H1 (cell line): ENCODE results near the gene NT5C3B. TPM values are rescaled to one million over a fixed set of nuclear protein-coding genes. Genes with fewer than 3 reads are reported as not detected.

Source experiments
- CTCF ChIA-PET: fragments of 300-600 bp; sonication (Branson Sonifier 250); formaldehyde crosslinking; loops from one replicate; lab custom pipeline; 2021; ENCODE audit not compliant: partially characterized antibody; lab: Charles Lee
- POLR2A ChIA-PET: fragments of 300-600 bp; sonication (Branson Sonifier 250); formaldehyde crosslinking; loops from one replicate; lab custom pipeline; 2021; ENCODE audit warnings: inconsistent platforms; ENCODE audit not compliant: partially characterized antibody; lab: Charles Lee
- DNase-seq, 2 experiments: peaks; one replicate each; pipeline versions ENCODE4 v3.0.0 to v3.0.0-alpha.2; 2010 to 2022; ENCODE audit warnings: low spot score in 2 of 2, low read depth in 1 of 2, mixed read lengths in 1 of 2
- FAIRE-seq: peaks from 2 replicates; lab custom pipeline; 2011; peaks lifted over from hg19 to GRCh38; lab: Jason Lieb, UNC
- H2AFZ ChIP-seq: 2 replicates; pipeline ENCODE4 v1.8.1; 2012; ENCODE audit warnings: low read length, inconsistent platforms
- H2AK5ac ChIP-seq: 2 replicates; pipeline ENCODE4 v1.6.1; 2013; ENCODE audit warnings: low read depth, low read length
- H2BK120ac ChIP-seq: replicated peaks from 2 replicates; pipeline ENCODE3; 2013; ENCODE audit warnings: low read depth, low read length, inconsistent platforms
- H2BK12ac ChIP-seq: 2 replicates; pipeline ENCODE4 v1.6.1; 2013; ENCODE audit warnings: low read depth, low read length
- H2BK15ac ChIP-seq: 2 replicates; pipeline ENCODE4 v1.6.1; 2013; ENCODE audit warnings: low read length
- H2BK20ac ChIP-seq: 2 replicates; pipeline ENCODE4 v1.6.1; 2013; ENCODE audit warnings: low read length
- H2BK5ac ChIP-seq: 2 replicates; pipeline ENCODE4 v1.6.1; 2013; ENCODE audit warnings: low read depth, low read length
- H3K14ac ChIP-seq: 2 replicates; pipeline ENCODE4 v1.6.1; 2013; ENCODE audit warnings: inconsistent platforms; ENCODE audit not compliant: insufficient read length
- H3K18ac ChIP-seq: 2 replicates; pipeline ENCODE4 v1.6.1; 2013; ENCODE audit warnings: low read length; ENCODE audit errors: extremely low read depth
- H3K23ac ChIP-seq: 2 replicates; pipeline ENCODE4 v1.6.1; 2013; ENCODE audit warnings: inconsistent platforms; ENCODE audit not compliant: insufficient read length
- H3K23me2 ChIP-seq: 2 replicates; pipeline ENCODE4 v1.6.1; 2013; ENCODE audit warnings: low read depth, low read length
- H3K27ac ChIP-seq: 2 replicates; pipeline ENCODE4 v1.6.1; 2011; ENCODE audit warnings: low read depth, low read length, inconsistent platforms
- H3K27me3 ChIP-seq, 4 experiments: replicated peaks in 1 of 4; 1 replicate in 1 of 4; 2 replicates in 3 of 4; pipeline versions ENCODE4 v1.6.1 to v1.8.1; 2011 to 2013; ENCODE audit warnings: low read length in 3 of 4, mild to moderate bottlenecking in 3 of 4, inconsistent platforms in 2 of 4, mixed read lengths in 2 of 4, moderate library complexity in 1 of 4; ENCODE audit not compliant: control insufficient read depth in 3 of 4, insufficient read depth in 3 of 4; ENCODE audit errors: extremely low read depth in 1 of 4
- H3K36me3 ChIP-seq, 4 experiments: 2 replicates each; pipeline versions ENCODE4 v1.6.1 to v1.8.1; 2011 to 2013; ENCODE audit warnings: mild to moderate bottlenecking in 4 of 4, low read length in 3 of 4, moderate library complexity in 2 of 4, control low read depth in 1 of 4, inconsistent platforms in 1 of 4; ENCODE audit not compliant: insufficient read depth in 4 of 4, control insufficient read depth in 2 of 4
- H3K4ac ChIP-seq: replicated peaks from 2 replicates; pipeline ENCODE3; 2013; ENCODE audit warnings: low read length, low read depth, mixed read lengths, inconsistent platforms; ENCODE audit not compliant: insufficient read length
- H3K4me1 ChIP-seq, 4 experiments: replicated peaks in 1 of 4; 1 replicate in 1 of 4; 2 replicates in 3 of 4; pipeline versions ENCODE4 v1.6.1 to v1.8.1; 2011 to 2013; ENCODE audit warnings: low read length in 3 of 4, inconsistent platforms in 2 of 4, mixed read lengths in 1 of 4; ENCODE audit not compliant: insufficient read depth in 4 of 4, control insufficient read depth in 3 of 4
- H3K4me2 ChIP-seq, 2 experiments: 2 replicates each; pipeline versions ENCODE4 v1.6.1 to v1.8.1; 2011 to 2013; ENCODE audit warnings: low read depth in 2 of 2, low read length in 2 of 2, control low read depth in 1 of 2, inconsistent platforms in 1 of 2, mild to moderate bottlenecking in 1 of 2; ENCODE audit not compliant: insufficient read depth in 1 of 2
- H3K4me3 ChIP-seq, 4 experiments: fragments of 200-600, 300-600 bp in 1 of 4; sonication (generic), shearing (Covaris generic), sonication (Bioruptor Twin) in 1 of 4; 2 replicates each; pipeline versions ENCODE4 v1.5.1 to v1.8.1; 2011 to 2016; ENCODE audit warnings: low read length in 4 of 4, low read depth in 3 of 4, control low read depth in 2 of 4, inconsistent platforms in 2 of 4, mild to moderate bottlenecking in 2 of 4, mixed read lengths in 1 of 4, moderate library complexity in 1 of 4; ENCODE audit not compliant: insufficient read depth in 2 of 4; ENCODE audit errors: extremely low read depth in 1 of 4
- H3K56ac ChIP-seq: replicated peaks from 2 replicates; pipeline ENCODE3; 2013; ENCODE audit warnings: low read depth, mild to moderate bottlenecking, mixed read lengths, low read length, inconsistent platforms; ENCODE audit not compliant: insufficient read length
- H3K79me1 ChIP-seq: 2 replicates; pipeline ENCODE4 v1.6.1; 2013; ENCODE audit warnings: low read depth, low read length, control low read depth
- H3K79me2 ChIP-seq, 2 experiments: 2 replicates each; pipeline versions ENCODE4 v1.6.1 to v1.8.1; 2012 to 2013; ENCODE audit warnings: low read length in 2 of 2, mild to moderate bottlenecking in 2 of 2, inconsistent platforms in 1 of 2; ENCODE audit not compliant: insufficient read depth in 2 of 2, control insufficient read depth in 1 of 2
- H3K9ac ChIP-seq, 4 experiments: replicated peaks in 1 of 4; 1 replicate in 1 of 4; 2 replicates in 3 of 4; pipeline versions ENCODE4 v1.6.1 to v1.8.1; 2011 to 2013; ENCODE audit warnings: low read depth in 3 of 4, low read length in 3 of 4, control low read depth in 2 of 4, mild to moderate bottlenecking in 2 of 4, moderate library complexity in 2 of 4, inconsistent platforms in 1 of 4; ENCODE audit errors: extremely low read depth in 1 of 4
- H3K9me3 ChIP-seq, 2 experiments: 2 replicates each; pipeline versions ENCODE4 v1.6.1 to v1.8.1; 2012 to 2013; ENCODE audit warnings: mild to moderate bottlenecking in 2 of 2, moderate library complexity in 2 of 2, control low read depth in 1 of 2, inconsistent platforms in 1 of 2, low read depth in 1 of 2, low read length in 1 of 2, mixed read lengths in 1 of 2; ENCODE audit not compliant: insufficient read depth in 2 of 2
- H4K20me1 ChIP-seq, 2 experiments: replicated peaks in 1 of 2; 2 replicates each; pipeline versions ENCODE3 to v1.8.1; 2011 to 2013; ENCODE audit warnings: inconsistent platforms in 2 of 2, low read length in 2 of 2, mild to moderate bottlenecking in 1 of 2; ENCODE audit not compliant: insufficient read depth in 2 of 2, control insufficient read depth in 1 of 2
- H4K5ac ChIP-seq: 2 replicates; pipeline ENCODE4 v1.6.1; 2013; ENCODE audit warnings: low read length, low read depth, mixed read lengths, inconsistent platforms; ENCODE audit not compliant: insufficient read length
- H4K8ac ChIP-seq: 2 replicates; pipeline ENCODE4 v1.8.0; 2013; ENCODE audit warnings: mild to moderate bottlenecking, moderate library complexity, low read length, inconsistent platforms; ENCODE audit not compliant: insufficient read depth; ENCODE audit errors: extremely low read depth
- H4K91ac ChIP-seq: replicated peaks from 2 replicates; pipeline ENCODE3; 2013; ENCODE audit warnings: low read length, mixed read lengths, inconsistent platforms; ENCODE audit not compliant: insufficient read length
- CEBPB ChIP-seq: IDR thresholded peaks from 2 replicates; pipeline ENCODE4 v1.6.1; 2012; ENCODE audit warnings: low read depth, low read length
- CREB1 ChIP-seq: IDR thresholded peaks from 2 replicates; pipeline ENCODE4 v1.6.1; 2012; ENCODE audit warnings: inconsistent platforms
- EGR1 ChIP-seq: IDR thresholded peaks from 2 replicates; pipeline ENCODE4 v1.6.1; 2011; ENCODE audit warnings: low read depth, low read length, borderline replicate concordance
- EP300 ChIP-seq, 2 experiments: IDR thresholded peaks; 1 replicate in 1 of 2; 2 replicates in 1 of 2; pipeline ENCODE4 v1.6.1; 2011 to 2012; ENCODE audit warnings: low read depth in 2 of 2, low read length in 2 of 2, mild to moderate bottlenecking in 2 of 2, borderline replicate concordance in 1 of 2, inconsistent platforms in 1 of 2, moderate library complexity in 1 of 2
- KDM4A ChIP-seq: IDR thresholded peaks from one replicate; pipeline ENCODE4 v1.7.1; 2012; ENCODE audit warnings: low read depth, mild to moderate bottlenecking, moderate library complexity, low read length, inconsistent platforms; ENCODE audit not compliant: severe bottlenecking
- NANOG ChIP-seq: IDR thresholded peaks from 2 replicates; pipeline ENCODE4 v1.6.1; 2011; ENCODE audit warnings: low read length, low read depth, mild to moderate bottlenecking, inconsistent platforms; ENCODE audit not compliant: insufficient read depth, poor library complexity, severe bottlenecking
- RAD21 ChIP-seq, 2 experiments: IDR thresholded peaks in 1 of 2; conservative IDR thresholded peaks in 1 of 2; 2 replicates each; pipeline ENCODE4 v1.6.1; 2011; ENCODE audit warnings: low read depth in 2 of 2, low read length in 2 of 2, improper control_type of control experiment in 1 of 2, inconsistent platforms in 1 of 2, mild to moderate bottlenecking in 1 of 2, moderate library complexity in 1 of 2
- RBBP5 ChIP-seq: IDR thresholded peaks from 2 replicates; pipeline ENCODE4 v1.7.1; 2012; ENCODE audit warnings: low read depth, mild to moderate bottlenecking, inconsistent platforms, low read length, moderate library complexity, borderline replicate concordance
- SIN3A ChIP-seq, 2 experiments: IDR thresholded peaks in 1 of 2; conservative IDR thresholded peaks in 1 of 2; 2 replicates each; pipeline ENCODE4 v1.6.1; 2011 to 2012; ENCODE audit warnings: low read length in 2 of 2, improper control_type of control experiment in 1 of 2, low read depth in 1 of 2, mild to moderate bottlenecking in 1 of 2
- TAF1 ChIP-seq: IDR thresholded peaks from 2 replicates; pipeline ENCODE4 v1.6.1; 2011; ENCODE audit warnings: mild to moderate bottlenecking, low read depth, low read length
- WGBS, 2 experiments: shearing (Covaris generic) in 1 of 2; methylation state at CpG; one replicate each; pipeline versions ENCODE4 v1.1.6 to v1.1.7; 2013 to 2015; ENCODE audit warnings: low lambda C conversion rate in 2 of 2, mixed read lengths in 2 of 2, inconsistent platforms in 1 of 2, low coverage in 1 of 2, missing lambda C conversion rate in 1 of 2; ENCODE audit not compliant: insufficient replicate concordance in 2 of 2, insufficient coverage in 1 of 2, insufficient read length in 1 of 2; ENCODE audit errors: extremely low coverage in 1 of 2, missing lambda C conversion rate in 1 of 2; 5-methylcytosine and 5-hydroxymethylcytosine counted together
- polyA plus RNA-seq, 7 experiments: library from polyadenylated mRNA; depleted of rRNA in 3 of 7; stranded (reverse) in 5 of 7; unstranded in 2 of 7; fragments of >200 nt in 5 of 7; fragments of 200-250 nt in 2 of 7; gene quantifications; 1 replicate in 5 of 7; 2 replicates in 1 of 7; 4 replicates in 1 of 7; pipeline versions ENCODE4 v1.2.1 to v1.2.3, GENCODE V29; 2011 to 2013; ENCODE audit warnings: missing spikeins in 2 of 7, mixed read lengths in 2 of 7
- total RNA-seq: library from RNA; stranded (reverse); fragmentation: NEBNext Ultra II Directional; extraction: Animal tissue kit (Norgen Biotek cat#: 25700); gene quantifications from 2 replicates; pipeline ENCODE4 v1.2.1, GENCODE V29; 2021

NT5C3B gene
- total and polyA plus RNA-seq, 2 of the 8 experiments (the other 6 are each of a cell fraction or from before 2014, with no cell fraction given) = 68.7 to 94.5 TPM

DNA sequence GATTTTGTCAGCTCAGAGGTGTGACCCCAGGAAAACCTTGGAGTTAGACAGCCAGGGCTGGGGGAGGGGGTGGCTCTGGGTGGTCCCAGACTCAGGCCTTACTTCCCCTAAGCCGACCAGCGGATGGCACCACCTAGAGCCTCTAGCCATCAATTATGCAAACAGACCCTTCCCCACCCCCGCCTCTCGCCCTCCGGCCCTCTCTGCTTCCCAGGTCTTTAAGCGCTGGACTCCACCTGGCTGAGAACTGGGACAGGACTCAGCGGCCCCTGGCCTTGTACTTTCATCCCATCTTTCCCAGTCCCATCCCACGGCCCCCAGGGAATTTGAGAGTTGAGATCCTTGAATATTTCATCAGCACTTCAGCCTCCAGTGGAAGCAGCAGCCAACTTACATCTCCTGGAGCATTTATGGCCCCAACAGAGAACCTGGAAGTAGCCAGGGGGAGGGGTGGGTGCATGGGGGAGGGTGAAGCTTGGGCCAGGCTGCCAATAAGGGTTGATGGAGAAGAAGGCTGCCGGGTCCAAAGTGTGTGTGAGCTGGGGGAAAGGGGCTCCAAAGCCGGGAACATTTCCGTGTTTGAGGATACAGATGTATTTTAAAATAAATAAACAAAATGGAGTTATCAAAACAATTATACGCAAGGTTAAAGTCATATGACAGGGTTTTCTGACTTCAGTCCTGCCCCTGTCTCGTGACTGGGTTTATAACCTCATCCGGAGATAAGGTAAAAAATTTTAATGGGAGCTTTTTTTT is 42.1 kb downstream of the NT5C3B start:
- no peaks in the 10 kb centered on the region for H3K79me1 ChIP-seq
- H3K56ac ChIP-seq = no peak overlapping the region
- H3K4me2 ChIP-seq = peak overlapping the region; percentile 72 to 79
- peak overlapping the region; percentile 9; the same call in 1 of the 2 replicates for H2BK12ac ChIP-seq
- no peaks in the 10 kb centered on the region for H3K79me2 ChIP-seq
- WGBS, 2 experiments = 33% methylated on average over 14 of the region's 14 CpGs; no CpG with 5 or more reads in 1 of the 2 experiments
- H3K27ac ChIP-seq = no peak overlapping the region; the same call in 1 of the 2 replicates
- no peak overlapping the region for H2BK5ac ChIP-seq
- no peak overlapping the region for H2BK15ac ChIP-seq
- no peak overlapping the region for H2BK20ac ChIP-seq
- no peak overlapping the region for H2AFZ ChIP-seq
- no peak overlapping the region; the same call in 1 of the 2 replicates for H3K18ac ChIP-seq
- peak in 1 of 2 experiments; percentile 76 for DNase-seq
- H3K23ac ChIP-seq = no peak overlapping the region
- H3K27me3 ChIP-seq = peaks cover 0 to 4% (median 2%) of the 10 kb centered on the region in 4 experiments; a peak in 4 of 7 replicates
- FAIRE-seq = no peak
- H4K5ac ChIP-seq = no peak overlapping the region
- H3K9me3 ChIP-seq = no peaks in the 10 kb centered on the region
- H3K36me3 ChIP-seq = no peaks in the 10 kb centered on the region
- no peaks in the 10 kb centered on the region; the same call in 1 of the 2 replicates for H3K23me2 ChIP-seq
- ChIA-PET POLR2A (interaction anchor here (0.7 to 4.2 kb wide), 8 partner anchors 9 to 105 kb away, joined by 3 to 41 read pairs (median 5); partner anchors contain the start of genes FKBP10, HAP1, JUP and P3H4), CTCF (interaction anchor here (0.8 to 10.9 kb wide), 13 partner anchors 6 to 274 kb away, joined by 3 to 149 read pairs (median 4); partner anchors contain the start of gene JUP)
- H3K9ac ChIP-seq = peak overlapping the region in 1 of 4 experiments; percentile 17; a peak in 2 of 7 replicates
- H4K20me1 ChIP-seq = no peaks in the 10 kb centered on the region
- no peak overlapping the region for H3K4ac ChIP-seq
- H2AK5ac ChIP-seq = no peak overlapping the region
- no peak overlapping the region for H3K14ac ChIP-seq
- peak overlapping the region in 1 of 4 experiments; percentile 47; a peak in 3 of 8 replicates for H3K4me3 ChIP-seq
- no peak overlapping the region for H2BK120ac ChIP-seq
- H4K91ac ChIP-seq = no peak overlapping the region
- no peak overlapping the region for H4K8ac ChIP-seq
- peaks cover 6 to 19% (median 15%) of the 10 kb centered on the region in 4 experiments for H3K4me1 ChIP-seq
- peak in 1 of 2 experiments; percentile 43; a peak in 1 of 3 replicates for TF ChIP-seq EP300 (IDR thresholded peaks at IDR 0.05; ENCODE audit: borderline replicate concordance in 1 of 2, low read depth in 2 of 2, low read length in 2 of 2)
- peak; percentile 38; the same call in 1 of the 2 replicates for TF ChIP-seq TAF1
- peak; percentile 14 for TF ChIP-seq NANOG
- no peak for TF ChIP-seq SIN3A (conservative IDR thresholded peaks at IDR 0.05 in 1 of 2, IDR thresholded peaks at IDR 0.05 in 1 of 2; ENCODE audit: low read depth in 1 of 2, low read length in 2 of 2)
- TF ChIP-seq RBBP5 = peak; percentile 24; the same call in 1 of the 2 replicates
- TF ChIP-seq CREB1 = no peak
- no peak for TF ChIP-seq CEBPB
- TF ChIP-seq EGR1 = peak; percentile 89; the same call in 1 of the 2 replicates
- TF ChIP-seq RAD21 (IDR thresholded peaks at IDR 0.05 in 1 of 2, conservative IDR thresholded peaks at IDR 0.05 in 1 of 2; ENCODE audit: low read depth in 2 of 2, low read length in 2 of 2) = peak; percentile 23 to 42; a peak in 2 of 4 replicates
- peak; percentile 9 for TF ChIP-seq KDM4A
